ENCODE data around the gene PGBD2.
"Not testable (repeated sequence)": the region's sequence is repeated elsewhere in the genome, so short reads cannot be mapped to it uniquely, and the experiment has no call there.

The PGBD2 gene

GRCh38 chr1:248926401-248927182 lies 20.6 kb downstream of the PGBD2 start:
- no peak for DNase-seq

GRCh38 chr1:248927283-248927682 lies 21.2 kb downstream of the PGBD2 start:
- not testable (repeated sequence) for DNase-seq

DNA sequence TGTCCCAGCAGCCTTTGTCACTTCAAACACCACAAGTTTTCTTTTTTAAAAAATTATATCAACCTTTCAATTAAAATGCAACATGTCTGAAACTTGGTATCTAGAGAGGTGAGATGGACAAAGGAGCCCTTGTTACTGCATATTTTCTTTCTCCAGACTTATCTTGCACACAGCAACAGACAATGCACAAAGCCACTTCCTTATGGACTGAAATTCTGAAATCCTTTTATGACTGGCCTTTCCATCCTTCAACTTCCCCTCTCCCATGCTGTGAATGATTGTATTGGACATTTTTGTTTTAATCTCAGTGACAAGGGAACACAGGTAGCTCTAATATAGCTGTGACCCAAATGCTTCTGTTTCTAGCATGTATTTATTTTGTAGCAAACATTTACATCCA lies 22.1 kb downstream of the PGBD2 start:
- not testable (repeated sequence) for DNase-seq

- not testable (repeated sequence) for DNase-seq
Measured at GRCh38 chr1:248930037-248930436, 24.0 kb downstream of the PGBD2 start.

- DNase-seq = not testable (repeated sequence)
Measured at GRCh38 chr1:248938173-248938809, 32.3 kb downstream of the PGBD2 start.

DNA sequence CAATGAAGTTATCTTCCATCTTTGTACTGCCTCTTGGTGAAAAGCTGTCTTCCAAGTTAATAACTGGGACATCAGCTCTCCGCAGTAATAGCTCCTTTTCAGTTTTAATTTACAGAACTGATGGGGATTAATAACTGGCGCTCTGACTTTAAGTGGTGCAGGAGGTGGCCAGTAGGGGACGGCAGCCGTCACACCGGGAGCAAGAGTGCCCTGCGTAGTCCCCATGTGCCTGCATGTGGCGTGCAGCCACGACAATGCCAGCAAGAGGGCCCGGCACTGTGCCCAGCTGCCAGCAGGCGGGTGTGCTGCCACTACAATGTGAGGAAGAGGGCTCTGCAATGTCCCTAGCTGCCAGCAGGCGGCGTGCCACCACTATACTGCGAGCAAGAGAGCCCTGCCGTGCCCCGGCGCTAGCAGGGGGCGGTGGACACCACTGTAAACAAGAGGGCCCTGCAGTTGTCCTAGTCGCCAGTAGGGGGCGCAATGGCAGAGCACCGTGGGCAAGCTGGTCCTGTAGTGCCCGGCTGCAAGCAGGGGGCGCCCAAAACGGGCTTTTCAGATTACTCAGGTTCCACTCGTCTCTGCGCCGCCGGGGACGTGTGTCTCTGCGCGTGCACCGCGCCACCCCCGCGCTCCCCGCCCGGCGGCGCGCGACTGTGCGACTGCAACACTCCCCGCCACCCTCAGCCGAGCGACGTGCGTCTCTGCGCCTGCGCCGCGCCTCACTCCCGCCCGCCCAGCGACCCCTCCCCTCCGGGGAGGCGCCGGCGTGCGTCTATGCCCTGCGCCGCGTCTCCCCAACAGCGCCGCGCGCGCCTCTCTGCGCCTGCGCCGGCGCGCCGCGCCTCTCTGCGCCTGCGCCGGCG lies 38.3 kb downstream of the PGBD2 start:
- not testable (repeated sequence) for DNase-seq

GRCh38 chr1:248945000-248945423 lies 39.0 kb downstream of the PGBD2 start:
- DNase-seq = not testable (repeated sequence)

DNA sequence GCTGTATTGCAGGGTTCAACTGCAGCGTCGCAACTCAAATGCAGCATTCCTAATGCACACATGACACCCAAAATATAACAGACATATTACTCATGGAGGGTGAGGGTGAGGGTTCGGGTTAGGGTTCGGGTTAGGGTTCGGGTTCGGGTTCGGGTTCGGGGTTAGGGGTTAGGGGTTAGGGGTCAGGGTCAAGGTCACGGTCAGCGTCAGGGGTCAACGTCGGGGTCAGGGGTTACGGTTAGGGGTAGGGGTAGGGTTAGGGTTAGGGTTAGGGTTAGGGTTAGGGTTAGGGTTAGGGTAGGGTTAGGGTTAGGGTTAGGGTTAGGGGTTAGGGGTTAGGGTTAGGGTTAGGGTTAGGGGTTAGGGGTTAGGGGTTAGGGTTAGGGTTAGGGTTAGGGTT lies 39.4 kb downstream of the PGBD2 start:
- not testable (repeated sequence) for DNase-seq

- not testable (repeated sequence) for DNase-seq
Measured at GRCh38 chr1:248945856-248946416, 39.9 kb downstream of the PGBD2 start.

Measured in central memory CD4-positive, alpha-beta T cell (primary cell).